Measurements from ENCODE around the gene BMP7. TPM values are rescaled to one million over a fixed set of nuclear protein-coding genes. Genes with fewer than 3 reads are reported as not detected.

The BMP7 gene
- total and polyA plus RNA-seq, 2 of the 13 experiments (the other 11 are each of a cell fraction or from before 2014, with no cell fraction given), result not detected

GRCh38 chr20:57130160-57130772 lies 136.2 kb downstream of the BMP7 start (continued):
- TF ChIP-seq ZNF766 (CRISPR knock-in tag; IDR thresholded peaks at IDR 0.05; ENCODE audit: borderline replicate concordance) (peak; percentile 83; the same call in 1 of the 2 replicates), PITX1 (CRISPR knock-in tag; IDR thresholded peaks at IDR 0.05) (peak; percentile 94), KDM4B (CRISPR knock-in tag; IDR thresholded peaks at IDR 0.05) (peak; percentile 72), NR2F1 (CRISPR knock-in tag; IDR thresholded peaks at IDR 0.05) (peak in 1 of 2 experiments; percentile 30; a peak in 1 of 4 replicates), PRPF4 (IDR thresholded peaks at IDR 0.05; ENCODE audit: low read depth, low read length, poor library complexity, severe bottlenecking) (no peak), ZNF784 (CRISPR knock-in tag; IDR thresholded peaks at IDR 0.05; ENCODE audit: borderline replicate concordance) (peak; percentile 92), ZFP41 (CRISPR knock-in tag; IDR thresholded peaks at IDR 0.05; ENCODE audit: borderline replicate concordance) (0 out of 2 replicates have a peak, but pooled peaks have one; percentile 27), SALL1 (CRISPR knock-in tag; IDR thresholded peaks at IDR 0.05) (peak; percentile 97), ZNF777 (CRISPR knock-in tag; IDR thresholded peaks at IDR 0.05) (no peak), SP4 (CRISPR knock-in tag; IDR thresholded peaks at IDR 0.05) (peak; percentile 42; the same call in 1 of the 2 replicates), ZBTB37 (CRISPR knock-in tag; IDR thresholded peaks at IDR 0.05) (no peak), TEF (CRISPR knock-in tag; IDR thresholded peaks at IDR 0.05) (peak; percentile 99), BRF2 (CRISPR knock-in tag; IDR thresholded peaks at IDR 0.05) (peak; percentile 82; the same call in 1 of the 2 replicates), ZKSCAN5 (CRISPR knock-in tag; IDR thresholded peaks at IDR 0.05) (no peak), MEIS2 (CRISPR knock-in tag; IDR thresholded peaks at IDR 0.05) (peak; percentile 67; the same call in 1 of the 2 replicates), HMG20B (CRISPR knock-in tag; conservative IDR thresholded peaks at IDR 0.05) (0 out of 2 replicates have a peak, but pooled peaks have one; percentile 42), ARHGAP35 (CRISPR knock-in tag; IDR thresholded peaks at IDR 0.05; ENCODE audit: borderline replicate concordance) (peak; percentile 80; the same call in 1 of the 2 replicates), MZF1 (CRISPR knock-in tag; IDR thresholded peaks at IDR 0.05; ENCODE audit: borderline replicate concordance) (no peak), TCF12 (IDR thresholded peaks at IDR 0.05) (no peak), TCF12 (CRISPR knock-in tag; IDR thresholded peaks at IDR 0.05) (peak; percentile 36; the same call in 1 of the 2 replicates), NR3C1 (CRISPR knock-in tag; IDR thresholded peaks at IDR 0.05) (no peak), CBX2 (IDR thresholded peaks at IDR 0.05; ENCODE audit: low read depth, low read length) (no peak), CBX2 (CRISPR knock-in tag; IDR thresholded peaks at IDR 0.05; ENCODE audit: low read depth) (no peak), SNAPC2 (CRISPR knock-in tag; IDR thresholded peaks at IDR 0.05) (no peak), ZNF597 (CRISPR knock-in tag; IDR thresholded peaks at IDR 0.05) (no peak), KAT7 (CRISPR knock-in tag; IDR thresholded peaks at IDR 0.05; ENCODE audit: borderline replicate concordance) (no peak)
